GM12864 (cell line): ENCODE results near the gene ZYG11A.

Source experiments
- DNase-seq: peaks from one replicate; pipeline ENCODE4 v3.0.0-alpha.2; 2011; ENCODE audit warnings: low read depth
- H3K4me3 ChIP-seq: 2 replicates; pipeline ENCODE4 v1.5.1; 2011; ENCODE audit warnings: mild to moderate bottlenecking, low read depth, low read length, control low read depth
- TF ChIP-seq, protein P1 (sequence below): IDR thresholded peaks from 2 replicates; pipeline ENCODE4 v1.5.1; 2011; ENCODE audit warnings: low read depth, mild to moderate bottlenecking, moderate library complexity, low read length, control low read depth, inconsistent platforms; ENCODE audit errors: missing control alignments

The ZYG11A gene

DNA sequence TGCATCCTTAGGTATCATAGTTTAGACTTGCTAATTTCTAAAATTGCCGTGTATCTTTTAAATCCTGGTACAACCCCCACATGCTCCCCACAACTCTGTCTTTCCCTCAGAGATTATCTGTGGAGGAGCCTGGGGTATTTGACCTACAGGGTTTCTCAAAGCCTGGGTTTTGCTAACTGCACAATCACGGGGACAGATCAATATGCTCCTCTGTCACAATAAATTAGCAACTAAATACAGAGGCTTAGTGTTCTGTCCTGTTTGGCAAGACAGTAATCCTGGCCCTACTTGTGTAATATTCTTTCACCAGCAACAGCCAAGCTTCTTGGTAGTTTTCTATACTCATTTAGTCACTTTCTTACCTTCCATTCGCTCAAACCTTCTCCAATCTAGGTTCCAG lies 70.5 kb downstream of the ZYG11A start:
- no peak overlapping the region for H3K4me3 ChIP-seq
- TF ChIP-seq, protein P1, sequence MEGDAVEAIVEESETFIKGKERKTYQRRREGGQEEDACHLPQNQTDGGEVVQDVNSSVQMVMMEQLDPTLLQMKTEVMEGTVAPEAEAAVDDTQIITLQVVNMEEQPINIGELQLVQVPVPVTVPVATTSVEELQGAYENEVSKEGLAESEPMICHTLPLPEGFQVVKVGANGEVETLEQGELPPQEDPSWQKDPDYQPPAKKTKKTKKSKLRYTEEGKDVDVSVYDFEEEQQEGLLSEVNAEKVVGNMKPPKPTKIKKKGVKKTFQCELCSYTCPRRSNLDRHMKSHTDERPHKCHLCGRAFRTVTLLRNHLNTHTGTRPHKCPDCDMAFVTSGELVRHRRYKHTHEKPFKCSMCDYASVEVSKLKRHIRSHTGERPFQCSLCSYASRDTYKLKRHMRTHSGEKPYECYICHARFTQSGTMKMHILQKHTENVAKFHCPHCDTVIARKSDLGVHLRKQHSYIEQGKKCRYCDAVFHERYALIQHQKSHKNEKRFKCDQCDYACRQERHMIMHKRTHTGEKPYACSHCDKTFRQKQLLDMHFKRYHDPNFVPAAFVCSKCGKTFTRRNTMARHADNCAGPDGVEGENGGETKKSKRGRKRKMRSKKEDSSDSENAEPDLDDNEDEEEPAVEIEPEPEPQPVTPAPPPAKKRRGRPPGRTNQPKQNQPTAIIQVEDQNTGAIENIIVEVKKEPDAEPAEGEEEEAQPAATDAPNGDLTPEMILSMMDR, result no peak
- DNase-seq, result no peak

DNA sequence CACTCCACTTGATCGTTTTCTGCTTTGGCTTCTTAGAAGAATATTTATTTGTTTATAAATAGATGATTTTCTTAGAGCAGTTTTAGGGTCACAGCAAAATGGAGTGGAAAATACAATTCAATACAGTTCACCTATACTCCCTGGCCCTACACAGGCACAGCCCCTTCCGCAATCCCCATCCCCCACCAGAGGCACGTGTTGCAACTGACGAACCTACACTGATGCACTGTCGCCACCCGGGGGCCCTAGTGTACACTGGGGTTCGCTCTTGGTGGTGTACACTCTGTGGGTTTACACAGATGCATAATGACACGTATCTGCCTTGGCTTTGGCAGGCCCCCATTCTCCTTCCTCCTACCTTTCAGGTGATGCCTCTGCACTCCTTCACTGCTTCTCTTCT lies 71.0 kb downstream of the ZYG11A start:
- TF ChIP-seq, protein P1, result no peak
- DNase-seq, result no peak
- H3K4me3 ChIP-seq, result no peak overlapping the region

DNA sequence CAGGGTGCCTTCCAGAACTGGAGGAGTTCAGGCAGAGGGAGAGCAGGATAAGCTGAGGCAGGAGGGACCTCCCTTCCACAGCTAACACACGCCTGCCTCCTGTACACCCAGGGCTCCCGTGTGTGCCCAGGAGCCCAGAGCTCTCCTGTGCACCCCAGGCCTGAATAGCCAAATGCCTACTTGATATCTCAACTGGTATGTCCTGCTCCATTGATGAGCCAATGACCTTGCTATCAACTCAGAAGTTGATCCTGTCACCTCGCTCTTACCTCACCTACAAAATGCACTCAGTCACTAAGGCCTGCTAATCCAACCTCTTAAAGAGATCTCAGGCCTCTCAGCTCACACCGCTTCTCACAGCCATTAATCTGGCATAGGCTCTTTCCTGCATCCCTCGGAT lies 71.9 kb downstream of the ZYG11A start:
- DNase-seq, result no peak
- TF ChIP-seq, protein P1, result no peak
- no peak overlapping the region for H3K4me3 ChIP-seq

DNA sequence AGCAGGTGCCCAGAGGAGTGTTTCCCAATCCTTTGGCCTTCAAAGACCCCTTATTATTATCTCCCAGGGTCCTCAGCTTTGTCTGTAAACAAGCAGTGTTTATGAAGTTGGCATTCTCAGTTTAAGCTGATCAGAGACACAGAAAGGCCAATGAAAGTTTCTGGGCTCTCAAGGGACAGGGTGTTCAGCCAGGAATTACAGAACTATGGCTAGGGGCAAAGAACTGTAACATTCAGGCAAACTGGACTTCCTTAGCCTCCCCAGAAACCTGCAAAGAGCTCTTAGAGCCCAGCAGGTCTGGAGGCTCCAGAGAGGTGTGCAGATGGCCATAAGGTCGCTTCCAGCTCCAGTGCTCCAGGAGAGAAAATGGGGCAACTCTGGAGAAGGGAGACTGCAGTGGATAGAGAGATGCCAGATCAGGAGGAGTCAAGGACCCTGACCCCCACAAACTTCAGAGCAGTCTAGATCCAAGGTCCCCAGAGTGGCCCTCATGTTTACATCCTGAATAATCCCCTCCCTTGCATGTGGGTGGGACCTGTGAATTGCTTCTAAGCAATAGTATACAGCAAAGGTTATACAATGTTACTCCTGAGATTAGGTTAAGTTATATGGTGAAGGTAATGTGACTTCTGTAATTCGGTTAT lies 72.8 kb downstream of the ZYG11A start:
- TF ChIP-seq, protein P1, result no peak

DNA sequence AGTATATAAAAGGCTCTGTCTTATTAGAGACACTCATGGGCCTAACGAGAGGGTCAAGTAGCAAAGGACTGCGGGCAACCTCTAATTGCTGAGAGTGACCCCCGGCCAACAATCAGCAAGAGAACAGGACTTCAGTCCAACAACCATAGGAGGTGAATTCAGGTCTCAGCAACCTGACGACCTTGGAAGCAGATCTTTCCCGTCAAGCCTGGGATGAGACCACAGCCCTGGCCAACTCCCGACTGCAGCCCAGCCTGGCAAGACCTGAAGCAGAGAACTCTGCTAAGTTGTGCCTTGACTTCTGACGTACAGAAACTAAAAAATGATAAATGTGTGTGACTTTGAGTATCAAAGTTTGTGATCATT lies 73.3 kb downstream of the ZYG11A start:
- TF ChIP-seq, protein P1, result no peak
- DNase-seq, result no peak

More for the DNA sequence above, 72.8 kb downstream of the ZYG11A start:
- no peak overlapping the region for H3K4me3 ChIP-seq
- no peak for DNase-seq

DNA sequence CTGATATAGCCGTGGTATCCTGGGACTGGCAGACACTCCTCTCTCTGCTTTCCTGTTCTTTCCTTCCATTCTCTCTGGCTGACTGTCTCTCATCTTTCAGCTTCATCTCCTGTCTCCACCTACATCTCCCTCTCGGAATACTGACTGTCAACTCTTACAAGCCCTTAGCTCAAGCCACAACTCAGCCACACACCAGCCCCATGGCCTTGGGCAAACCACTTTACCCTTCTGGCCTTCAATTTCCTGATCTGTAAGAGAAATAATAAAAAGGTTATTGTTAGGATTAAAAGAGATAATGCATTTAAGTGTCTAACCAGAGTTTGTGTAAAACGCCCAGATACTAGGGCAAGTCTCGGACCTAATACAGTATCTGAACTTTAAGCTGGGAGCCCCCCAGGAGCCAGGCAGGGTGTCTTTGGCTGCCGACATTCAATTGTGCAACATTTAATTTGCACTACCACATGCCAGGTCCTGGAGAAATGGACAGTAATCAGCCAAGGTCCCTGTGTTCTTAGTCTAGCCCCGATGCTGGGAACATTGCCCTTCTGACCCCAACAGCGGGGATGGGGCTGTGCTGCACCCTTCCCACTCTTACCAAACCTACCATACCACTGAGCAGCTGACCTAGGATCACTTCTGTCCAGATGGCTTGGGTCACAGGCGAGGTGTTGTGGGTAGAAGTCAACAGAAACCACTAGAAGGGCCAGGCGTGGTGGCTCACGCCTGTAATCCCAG lies 73.8 kb downstream of the ZYG11A start:
- TF ChIP-seq, protein P1, result no peak
- no peak for DNase-seq
- no peak overlapping the region for H3K4me3 ChIP-seq

More for the DNA sequence above, 73.3 kb downstream of the ZYG11A start:
- H3K4me3 ChIP-seq, result no peak overlapping the region
